K562 (cell line): ENCODE data around the gene FRMPD4. TPM values are rescaled to one million over a fixed set of nuclear protein-coding genes. Genes with fewer than 3 reads are reported as not detected.

Experiments used
- ATAC-seq: fragments of 200-7000 bp; cut with Tn5 transposase; 3 replicates; pipeline ENCODE4 v1.9.1; 2020; ENCODE audit warnings: moderate library complexity
- BruUV-seq: library from RNA; stranded (reverse); fragments of 400-500 nt; replicated peaks from 2 replicates; lab custom pipeline; 2021; lab: Mats Ljungman, UMichigan
- CTCF ChIA-PET: fragments of 300-600 bp; formaldehyde crosslinking; extraction: SDS; loops from one replicate; lab custom pipeline; 2021; ENCODE audit warnings: low intra/inter-chr PET ratio; lab: Yijun Ruan, JAX
- POLR2A ChIA-PET: fragments of 300-600, 350-650 bp; sonication (Branson Sonifier 250); formaldehyde crosslinking; extraction: SDS; loops from one replicate; lab custom pipeline; 2021; ENCODE audit warnings: antibody characterized with exemption, inconsistent platforms; lab: Yijun Ruan, JAX
- DNase-seq, 4 experiments: peaks; one replicate each; pipeline versions ENCODE4 v3.0.0 to v3.0.0-alpha.2; 2011 to 2018; ENCODE audit warnings: low spot score in 3 of 4, mixed read lengths in 3 of 4; ENCODE audit errors: extremely low read depth in 1 of 4
- FAIRE-seq: peaks from 2 replicates; lab custom pipeline; 2011; peaks lifted over from hg19 to GRCh38; lab: Jason Lieb, UNC
- H2AFZ ChIP-seq: 2 replicates; pipeline ENCODE4 v1.6.0; 2011; ENCODE audit warnings: low read depth, low read length, control low read depth, inconsistent platforms
- H3K27ac ChIP-seq: fragments of 200-600 bp; 3 replicates; pipeline ENCODE4 v1.8.0; 2011; ENCODE audit warnings: low read depth, mild to moderate bottlenecking, control low read depth, inconsistent platforms, low read length, moderate library complexity, mixed read lengths; ENCODE audit errors: extremely low read depth
- H3K27me3 ChIP-seq, 2 experiments: fragments of 300-600 bp in 1 of 2; 2 replicates in 1 of 2; 3 replicates in 1 of 2; pipeline versions ENCODE4 v1.6.0 to v1.8.0; 2011; ENCODE audit warnings: inconsistent platforms in 2 of 2, low read length in 2 of 2, mild to moderate bottlenecking in 1 of 2, mixed read lengths in 1 of 2, moderate library complexity in 1 of 2; ENCODE audit not compliant: control insufficient read depth in 2 of 2, insufficient read depth in 2 of 2
- H3K36me3 ChIP-seq: fragments of 300-600 bp; 3 replicates; pipeline ENCODE4 v1.8.0; 2011; ENCODE audit warnings: mild to moderate bottlenecking, low read length, inconsistent platforms; ENCODE audit not compliant: control insufficient read depth, insufficient read depth
- H3K4me1 ChIP-seq, 2 experiments: fragments of 200-600 bp in 1 of 2; replicated peaks in 1 of 2; 2 replicates in 1 of 2; 3 replicates in 1 of 2; pipeline versions ENCODE4 v1.5.1 to v1.8.0; 2011; ENCODE audit warnings: inconsistent platforms in 2 of 2, low read length in 2 of 2, mild to moderate bottlenecking in 1 of 2, mixed read lengths in 1 of 2, moderate library complexity in 1 of 2; ENCODE audit not compliant: control insufficient read depth in 2 of 2, insufficient read depth in 2 of 2
- H3K4me2 ChIP-seq: 2 replicates; pipeline ENCODE4 v1.6.1; 2011; ENCODE audit warnings: low read length, control low read depth, inconsistent platforms, mixed read lengths; ENCODE audit not compliant: insufficient read depth
- H3K4me3 ChIP-seq: fragments of 200-600 bp; sonication (generic), shearing (Covaris generic); 2 replicates; pipeline ENCODE4 v1.5.1; 2016; ENCODE audit warnings: control low read depth, inconsistent platforms
- H3K79me2 ChIP-seq: fragments of 200-600 bp; 3 replicates; pipeline ENCODE4 v1.8.0; 2011; ENCODE audit warnings: low read length, inconsistent platforms; ENCODE audit not compliant: control insufficient read depth, insufficient read depth
- H3K9ac ChIP-seq, 2 experiments: 2 replicates each; pipeline versions ENCODE4 v1.6.0 to v1.6.1; 2011; ENCODE audit warnings: low read depth in 2 of 2, low read length in 2 of 2, control low read depth in 1 of 2, inconsistent platforms in 1 of 2, mild to moderate bottlenecking in 1 of 2, mixed read lengths in 1 of 2; ENCODE audit not compliant: insufficient read depth in 1 of 2
- H3K9me1 ChIP-seq: one replicate; pipeline ENCODE4 v1.6.0; 2011; ENCODE audit warnings: inconsistent platforms, mild to moderate bottlenecking, low read length, moderate library complexity; ENCODE audit not compliant: control insufficient read depth, insufficient read depth
- H3K9me3 ChIP-seq: replicated peaks from 2 replicates; pipeline ENCODE4 v1.5.1; 2011; ENCODE audit warnings: low read depth, low read length, inconsistent platforms; ENCODE audit not compliant: control insufficient read depth, insufficient read depth
- H4K20me1 ChIP-seq: replicated peaks from 2 replicates; pipeline ENCODE4 v1.6.1; 2011; ENCODE audit warnings: low read length, inconsistent platforms, mixed read lengths; ENCODE audit not compliant: control insufficient read depth, insufficient read depth
- CBX1 ChIP-seq: sonication (generic); IDR thresholded peaks from 2 replicates; pipeline ENCODE4 v1.6.1; 2016; ENCODE audit warnings: antibody characterized with exemption, low read depth, mild to moderate bottlenecking
- CREB1 ChIP-seq, 2 experiments: sonication (generic) in 1 of 2; formaldehyde crosslinking in 1 of 2; IDR thresholded peaks; 2 replicates each; pipeline versions ENCODE4 v1.6.1 to v1.8.0; 2012 to 2022; ENCODE audit warnings: inconsistent platforms in 1 of 2, mild to moderate bottlenecking in 1 of 2, missing genetic modification reagents in 1 of 2, moderate library complexity in 1 of 2
- CSDE1 ChIP-seq, 2 experiments: fragments of 450-650 bp; IDR thresholded peaks; 2 replicates each; pipeline ENCODE4 v1.6.1; 2016; ENCODE audit warnings: mild to moderate bottlenecking in 1 of 2
- HMG20A ChIP-seq: fragments of 450-650 bp; formaldehyde crosslinking; conservative IDR thresholded peaks from 2 replicates; pipeline ENCODE4 v1.4.0; 2020; ENCODE audit warnings: mild to moderate bottlenecking, mixed read lengths
- MTF1 ChIP-seq: fragments of 250-450 bp; sonication (Bioruptor Pico); IDR thresholded peaks from 2 replicates; pipeline ENCODE4 v1.9.0; 2021; ENCODE audit warnings: moderate library complexity, mild to moderate bottlenecking, inconsistent platforms, borderline replicate concordance
- RBFOX2 ChIP-seq: fragments of 200-400 bp; formaldehyde crosslinking; IDR thresholded peaks from 2 replicates; pipeline ENCODE4 v1.6.1; 2017; ENCODE audit warnings: low read depth, mild to moderate bottlenecking, low read length, moderate library complexity
- SREBF2 ChIP-seq: sonication (generic); formaldehyde crosslinking; IDR thresholded peaks from 2 replicates; pipeline ENCODE4 v1.4.0; 2020; ENCODE audit warnings: mild to moderate bottlenecking, missing genetic modification reagents
- TCF7L2 ChIP-seq: fragments of 150-350 bp; IDR thresholded peaks from 2 replicates; pipeline ENCODE4 v1.6.1; 2016; ENCODE audit warnings: low read depth, mild to moderate bottlenecking, low read length, moderate library complexity
- WGBS: fragments of 100-300 bp; shearing (Covaris generic); methylation state at CpG from one replicate; pipeline ENCODE4 v1.1.6; 2016; ENCODE audit warnings: low coverage, mixed read lengths; ENCODE audit not compliant: insufficient coverage; ENCODE audit errors: missing lambda C conversion rate; 5-methylcytosine and 5-hydroxymethylcytosine counted together
- in situ Hi-C: fragments of 300-500 bp; cut with MboI; formaldehyde crosslinking; loops from 4 replicates; pipeline ENCODE4 v1.15.0; 2018; ENCODE audit warnings: inconsistent platforms, mixed read lengths
- intact Hi-C: fragments of 100-400 bp; cut with micrococcal nuclease; formaldehyde crosslinking; loops from 2 replicates; pipeline ENCODE4 v1.14.2; 2022
- polyA plus RNA-seq, 8 experiments: library from polyadenylated mRNA; depleted of rRNA in 4 of 8; stranded (reverse) in 5 of 8; unstranded in 3 of 8; fragments of >200 nt; fragmentation: Nextera tagmentation in 2 of 8; fragmentation: Illumina TruSeq in 1 of 8; extraction: Ambion mirVana in 2 of 8; extraction: Trizol in 1 of 8; gene quantifications; 2 replicates each; pipeline versions ENCODE4 v1.2.1 to v1.2.3, GENCODE V29; 2011 to 2014; ENCODE audit warnings: inconsistent platforms in 1 of 8, missing spikeins in 1 of 8
- total RNA-seq, 7 experiments: library from RNA; depleted of rRNA in 6 of 7; stranded (reverse); fragments of >200 nt in 6 of 7; fragmentation: Illumina TruSeq in 2 of 7; extraction: Trizol in 2 of 7; gene quantifications; 2 replicates each; pipeline versions ENCODE4 v1.2.1 to v1.2.3, GENCODE V29; 2011 to 2021; ENCODE audit warnings: low replicate concordance in 1 of 7
- TF ChIP-seq, protein P1 (sequence below): IDR thresholded peaks from 3 replicates; pipeline ENCODE4 v1.6.1; 2011; ENCODE audit warnings: borderline replicate concordance, mild to moderate bottlenecking, moderate library complexity; ENCODE audit not compliant: insufficient read length; ENCODE audit errors: extremely low read depth
- TF ChIP-seq, protein P2 (sequence below): sonication (generic); formaldehyde crosslinking; IDR thresholded peaks from 2 replicates; pipeline ENCODE4 v1.8.1; 2023; ENCODE audit warnings: missing genetic modification reagents, mild to moderate bottlenecking, borderline replicate concordance
- TF ChIP-seq, protein P3 (sequence below): sonication (generic); formaldehyde crosslinking; IDR thresholded peaks from 2 replicates; pipeline ENCODE4 v1.8.0; 2022; ENCODE audit warnings: missing genetic modification reagents, mild to moderate bottlenecking, moderate library complexity, borderline replicate concordance

FRMPD4 gene
- total and polyA plus RNA-seq, 9 of the 15 experiments (the other 6 are each of a cell fraction or from before 2014, with no cell fraction given): not detected

DNA sequence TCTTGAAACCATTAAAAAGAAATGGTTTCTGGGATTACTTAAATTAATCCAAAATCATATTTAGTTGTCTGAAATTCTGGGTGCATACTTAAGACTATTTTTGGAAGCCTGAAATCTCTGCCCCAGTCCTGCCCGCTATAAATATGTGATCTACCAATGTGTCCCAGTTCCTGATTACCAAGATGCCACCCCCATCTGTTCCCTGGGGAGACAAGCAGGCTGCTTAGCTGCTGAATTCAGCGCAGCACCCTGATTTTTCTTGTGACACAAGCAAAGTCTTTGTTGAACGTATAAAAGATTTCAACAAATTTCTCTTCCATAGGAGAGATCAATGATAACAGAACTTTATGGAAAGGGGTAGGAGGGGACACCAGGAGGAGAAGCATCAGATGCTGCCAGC lies 552.4 kb downstream of the FRMPD4 start:
- no peaks in the 10 kb centered on the region for H3K27me3 ChIP-seq
- ATAC-seq (no peak), DNase-seq (no peak), FAIRE-seq (no peak)
- BruUV-seq: no TSS peak
- no peaks in the 10 kb centered on the region for H3K9me3 ChIP-seq
- H3K36me3 ChIP-seq: no peaks in the 10 kb centered on the region
- no peaks in the 10 kb centered on the region for H4K20me1 ChIP-seq
- no peak overlapping the region for H3K27ac ChIP-seq
- WGBS: 0% methylated on average over 2 of the region's 3 CpGs
- intact Hi-C loops: no loop called here
- in situ Hi-C loops: no loop called here
- ChIA-PET CTCF (no interaction called here), POLR2A (no interaction called here)
- no peak overlapping the region for H2AFZ ChIP-seq
- no peak overlapping the region for H3K4me3 ChIP-seq
- no peaks in the 10 kb centered on the region for H3K4me1 ChIP-seq
- H3K79me2 ChIP-seq: no peaks in the 10 kb centered on the region
- no peak overlapping the region for H3K4me2 ChIP-seq
- no peak overlapping the region for H3K9ac ChIP-seq
- H3K9me1 ChIP-seq: no peaks in the 10 kb centered on the region
- no peak for TF ChIP-seq TCF7L2
- TF ChIP-seq CREB1 (IDR thresholded peaks at IDR 0.05): no peak
- no peak for TF ChIP-seq CREB1 (CRISPR knock-in tag; IDR thresholded peaks at IDR 0.05)
- TF ChIP-seq, protein P1, sequence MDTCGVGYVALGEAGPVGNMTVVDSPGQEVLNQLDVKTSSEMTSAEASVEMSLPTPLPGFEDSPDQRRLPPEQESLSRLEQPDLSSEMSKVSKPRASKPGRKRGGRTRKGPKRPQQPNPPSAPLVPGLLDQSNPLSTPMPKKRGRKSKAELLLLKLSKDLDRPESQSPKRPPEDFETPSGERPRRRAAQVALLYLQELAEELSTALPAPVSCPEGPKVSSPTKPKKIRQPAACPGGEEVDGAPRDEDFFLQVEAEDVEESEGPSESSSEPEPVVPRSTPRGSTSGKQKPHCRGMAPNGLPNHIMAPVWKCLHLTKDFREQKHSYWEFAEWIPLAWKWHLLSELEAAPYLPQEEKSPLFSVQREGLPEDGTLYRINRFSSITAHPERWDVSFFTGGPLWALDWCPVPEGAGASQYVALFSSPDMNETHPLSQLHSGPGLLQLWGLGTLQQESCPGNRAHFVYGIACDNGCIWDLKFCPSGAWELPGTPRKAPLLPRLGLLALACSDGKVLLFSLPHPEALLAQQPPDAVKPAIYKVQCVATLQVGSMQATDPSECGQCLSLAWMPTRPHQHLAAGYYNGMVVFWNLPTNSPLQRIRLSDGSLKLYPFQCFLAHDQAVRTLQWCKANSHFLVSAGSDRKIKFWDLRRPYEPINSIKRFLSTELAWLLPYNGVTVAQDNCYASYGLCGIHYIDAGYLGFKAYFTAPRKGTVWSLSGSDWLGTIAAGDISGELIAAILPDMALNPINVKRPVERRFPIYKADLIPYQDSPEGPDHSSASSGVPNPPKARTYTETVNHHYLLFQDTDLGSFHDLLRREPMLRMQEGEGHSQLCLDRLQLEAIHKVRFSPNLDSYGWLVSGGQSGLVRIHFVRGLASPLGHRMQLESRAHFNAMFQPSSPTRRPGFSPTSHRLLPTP: no peak
- no peak for TF ChIP-seq RBFOX2
- TF ChIP-seq CBX1: no peak
- no peak for TF ChIP-seq HMG20A
- no peak for TF ChIP-seq SREBF2
- TF ChIP-seq, protein P2, sequence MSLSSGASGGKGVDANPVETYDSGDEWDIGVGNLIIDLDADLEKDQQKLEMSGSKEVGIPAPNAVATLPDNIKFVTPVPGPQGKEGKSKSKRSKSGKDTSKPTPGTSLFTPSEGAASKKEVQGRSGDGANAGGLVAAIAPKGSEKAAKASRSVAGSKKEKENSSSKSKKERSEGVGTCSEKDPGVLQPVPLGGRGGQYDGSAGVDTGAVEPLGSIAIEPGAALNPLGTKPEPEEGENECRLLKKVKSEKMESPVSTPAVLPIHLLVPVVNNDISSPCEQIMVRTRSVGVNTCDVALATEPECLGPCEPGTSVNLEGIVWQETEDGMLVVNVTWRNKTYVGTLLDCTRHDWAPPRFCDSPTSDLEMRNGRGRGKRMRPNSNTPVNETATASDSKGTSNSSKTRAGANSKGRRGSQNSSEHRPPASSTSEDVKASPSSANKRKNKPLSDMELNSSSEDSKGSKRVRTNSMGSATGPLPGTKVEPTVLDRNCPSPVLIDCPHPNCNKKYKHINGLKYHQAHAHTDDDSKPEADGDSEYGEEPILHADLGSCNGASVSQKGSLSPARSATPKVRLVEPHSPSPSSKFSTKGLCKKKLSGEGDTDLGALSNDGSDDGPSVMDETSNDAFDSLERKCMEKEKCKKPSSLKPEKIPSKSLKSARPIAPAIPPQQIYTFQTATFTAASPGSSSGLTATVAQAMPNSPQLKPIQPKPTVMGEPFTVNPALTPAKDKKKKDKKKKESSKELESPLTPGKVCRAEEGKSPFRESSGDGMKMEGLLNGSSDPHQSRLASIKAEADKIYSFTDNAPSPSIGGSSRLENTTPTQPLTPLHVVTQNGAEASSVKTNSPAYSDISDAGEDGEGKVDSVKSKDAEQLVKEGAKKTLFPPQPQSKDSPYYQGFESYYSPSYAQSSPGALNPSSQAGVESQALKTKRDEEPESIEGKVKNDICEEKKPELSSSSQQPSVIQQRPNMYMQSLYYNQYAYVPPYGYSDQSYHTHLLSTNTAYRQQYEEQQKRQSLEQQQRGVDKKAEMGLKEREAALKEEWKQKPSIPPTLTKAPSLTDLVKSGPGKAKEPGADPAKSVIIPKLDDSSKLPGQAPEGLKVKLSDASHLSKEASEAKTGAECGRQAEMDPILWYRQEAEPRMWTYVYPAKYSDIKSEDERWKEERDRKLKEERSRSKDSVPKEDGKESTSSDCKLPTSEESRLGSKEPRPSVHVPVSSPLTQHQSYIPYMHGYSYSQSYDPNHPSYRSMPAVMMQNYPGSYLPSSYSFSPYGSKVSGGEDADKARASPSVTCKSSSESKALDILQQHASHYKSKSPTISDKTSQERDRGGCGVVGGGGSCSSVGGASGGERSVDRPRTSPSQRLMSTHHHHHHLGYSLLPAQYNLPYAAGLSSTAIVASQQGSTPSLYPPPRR (CRISPR knock-in tag): no peak
- TF ChIP-seq MTF1: no peak
- no peak for TF ChIP-seq CSDE1 (IDR thresholded peaks at IDR 0.05)
- TF ChIP-seq, protein P3, sequence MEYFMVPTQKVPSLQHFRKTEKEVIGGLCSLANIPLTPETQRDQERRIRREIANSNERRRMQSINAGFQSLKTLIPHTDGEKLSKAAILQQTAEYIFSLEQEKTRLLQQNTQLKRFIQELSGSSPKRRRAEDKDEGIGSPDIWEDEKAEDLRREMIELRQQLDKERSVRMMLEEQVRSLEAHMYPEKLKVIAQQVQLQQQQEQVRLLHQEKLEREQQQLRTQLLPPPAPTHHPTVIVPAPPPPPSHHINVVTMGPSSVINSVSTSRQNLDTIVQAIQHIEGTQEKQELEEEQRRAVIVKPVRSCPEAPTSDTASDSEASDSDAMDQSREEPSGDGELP: no peak
